Activated CD4-positive, alpha-beta T cell treated with anti-CD3 and anti-CD28 coated beads, Interleukin-2, amount 50 U/mL, for 1 hour (primary cell): Measurements from ENCODE around the gene INPP5A.

ENCODE experiments used
- DNase-seq: peaks from one replicate; pipeline ENCODE4 v3.0.0-alpha.2; 2020

INPP5A gene

GRCh38 chr10:132519382-132520176 lies 18.0 kb upstream of the INPP5A start:
- DNase-seq = no peak

- no peak for DNase-seq
Measured at GRCh38 chr10:132520177-132520811, 17.3 kb upstream of the INPP5A start.

DNA sequence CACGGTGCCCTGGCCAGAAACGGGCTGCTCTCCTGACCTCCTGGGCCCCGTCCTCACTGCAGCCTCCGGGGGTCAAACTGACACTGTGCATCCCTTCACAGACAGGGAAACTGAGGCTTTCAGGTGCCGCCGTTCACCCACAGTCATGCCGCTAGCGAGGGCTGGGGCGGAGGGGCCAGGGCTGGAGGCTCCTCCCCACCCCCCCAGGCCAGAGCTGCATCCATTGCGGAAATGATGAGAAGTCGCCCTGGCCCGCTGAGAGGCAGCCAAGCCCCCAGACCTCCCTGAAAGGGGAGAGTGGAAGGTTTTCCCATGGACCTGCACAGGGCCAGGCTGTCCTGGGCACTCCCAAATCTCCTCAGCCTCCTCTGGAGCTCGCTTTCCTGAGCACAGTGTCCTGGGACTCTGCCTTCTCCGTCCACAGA lies 16.5 kb upstream of the INPP5A start:
- DNase-seq = no peak

GRCh38 chr10:132521466-132522102 lies 16.0 kb upstream of the INPP5A start:
- no peak for DNase-seq

GRCh38 chr10:132522521-132523411 lies 14.8 kb upstream of the INPP5A start:
- no peak for DNase-seq

DNA sequence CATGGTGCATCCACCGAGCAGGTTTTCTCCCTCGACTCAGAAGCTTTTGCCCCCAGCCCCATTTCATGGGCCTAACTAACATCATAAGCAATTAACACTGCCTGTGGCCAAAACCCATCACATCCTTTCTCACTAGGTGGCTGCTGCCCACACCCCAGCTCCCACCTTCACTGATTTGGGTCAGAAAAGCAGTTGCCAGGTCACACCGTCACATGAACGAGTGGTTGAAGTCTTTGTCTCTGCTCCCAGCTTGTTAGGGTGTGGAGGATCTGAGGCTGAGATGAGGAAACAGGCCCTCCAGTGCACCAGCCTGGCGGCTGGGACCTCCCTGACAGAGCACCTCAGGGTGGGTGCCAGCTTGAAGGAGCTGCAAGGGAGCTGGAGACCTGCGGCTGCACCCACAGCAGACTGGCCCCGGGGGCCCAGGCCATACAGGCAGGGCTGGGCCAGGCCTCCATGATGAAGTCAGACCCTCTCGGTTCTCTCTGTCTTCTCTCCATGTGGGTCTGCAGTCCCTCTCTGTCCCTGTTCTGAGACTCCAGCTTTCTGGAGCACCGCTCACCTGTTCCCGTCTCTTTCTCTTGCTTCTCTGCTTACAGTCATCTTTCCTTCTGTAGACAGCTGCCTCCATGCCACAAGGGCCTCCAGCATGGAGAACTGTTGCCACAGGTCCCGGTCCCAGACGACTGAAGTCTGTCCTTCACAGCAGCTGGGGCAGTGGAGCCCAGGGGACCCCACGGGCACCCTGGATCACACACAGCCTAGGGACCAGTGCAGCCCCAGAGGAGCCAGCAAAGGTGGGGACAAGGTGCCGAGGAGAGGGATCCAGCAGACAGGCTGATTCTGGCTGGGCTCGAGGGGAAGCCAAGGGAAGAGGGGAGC lies 13.8 kb upstream of the INPP5A start:
- no peak for DNase-seq

- no peak for DNase-seq
Measured at GRCh38 chr10:132524443-132525285, 12.9 kb upstream of the INPP5A start.

GRCh38 chr10:132526676-132527075 lies 10.9 kb upstream of the INPP5A start:
- DNase-seq = no peak

- no peak for DNase-seq
Measured at GRCh38 chr10:132527339-132528063, 10.1 kb upstream of the INPP5A start.

DNA sequence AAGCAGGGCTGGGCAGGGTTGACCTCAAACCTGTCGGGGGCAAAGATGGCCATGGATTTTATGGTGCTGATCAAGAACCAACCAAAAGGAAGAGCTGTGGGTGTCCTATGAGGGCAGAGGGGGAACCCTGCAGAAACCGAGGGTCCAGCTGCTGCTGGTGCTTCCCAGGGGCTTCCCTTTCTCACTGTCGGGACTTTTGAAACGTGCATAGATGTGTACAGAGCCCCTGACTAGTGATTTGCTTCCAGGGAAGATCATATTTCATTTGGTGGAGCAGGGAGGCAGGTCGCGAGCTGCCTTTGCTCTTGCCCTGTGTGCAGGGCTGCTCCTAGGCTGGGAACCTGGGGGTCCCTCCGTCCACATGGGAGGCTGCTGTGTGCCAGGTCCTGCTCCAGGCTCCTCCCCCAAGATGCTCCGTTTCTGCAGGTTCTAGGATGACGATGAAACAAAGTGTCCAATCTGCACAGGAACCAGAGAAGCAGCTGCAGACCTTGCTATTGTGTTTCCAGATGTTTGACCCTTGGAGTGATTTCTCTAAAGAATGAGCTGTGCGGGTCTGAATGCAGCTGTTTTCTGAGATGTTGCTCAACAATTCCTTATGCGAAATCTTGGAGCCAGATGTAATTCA lies 9.4 kb upstream of the INPP5A start:
- no peak for DNase-seq

DNA sequence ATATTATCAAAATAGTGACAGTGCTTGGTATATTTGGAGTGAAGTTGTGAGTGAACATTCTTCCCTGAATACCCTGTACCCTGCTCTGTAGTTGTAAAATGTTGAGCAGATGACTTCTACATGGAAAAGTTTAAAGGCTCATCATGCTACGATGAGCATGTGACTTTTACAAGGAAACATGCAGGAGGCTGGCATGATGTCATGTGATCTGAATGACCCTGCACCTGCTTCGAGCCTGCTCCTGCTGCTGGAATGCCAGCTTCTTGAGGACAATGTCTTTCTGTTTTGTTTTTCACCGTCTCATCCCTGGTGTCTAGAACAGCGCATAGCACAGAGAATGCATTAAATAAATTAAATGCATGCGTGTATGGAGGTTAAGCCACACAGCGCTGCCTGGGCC lies 5.4 kb upstream of the INPP5A start:
- no peak for DNase-seq

GRCh38 chr10:132532749-132533560 lies 4.6 kb upstream of the INPP5A start:
- no peak for DNase-seq

DNA sequence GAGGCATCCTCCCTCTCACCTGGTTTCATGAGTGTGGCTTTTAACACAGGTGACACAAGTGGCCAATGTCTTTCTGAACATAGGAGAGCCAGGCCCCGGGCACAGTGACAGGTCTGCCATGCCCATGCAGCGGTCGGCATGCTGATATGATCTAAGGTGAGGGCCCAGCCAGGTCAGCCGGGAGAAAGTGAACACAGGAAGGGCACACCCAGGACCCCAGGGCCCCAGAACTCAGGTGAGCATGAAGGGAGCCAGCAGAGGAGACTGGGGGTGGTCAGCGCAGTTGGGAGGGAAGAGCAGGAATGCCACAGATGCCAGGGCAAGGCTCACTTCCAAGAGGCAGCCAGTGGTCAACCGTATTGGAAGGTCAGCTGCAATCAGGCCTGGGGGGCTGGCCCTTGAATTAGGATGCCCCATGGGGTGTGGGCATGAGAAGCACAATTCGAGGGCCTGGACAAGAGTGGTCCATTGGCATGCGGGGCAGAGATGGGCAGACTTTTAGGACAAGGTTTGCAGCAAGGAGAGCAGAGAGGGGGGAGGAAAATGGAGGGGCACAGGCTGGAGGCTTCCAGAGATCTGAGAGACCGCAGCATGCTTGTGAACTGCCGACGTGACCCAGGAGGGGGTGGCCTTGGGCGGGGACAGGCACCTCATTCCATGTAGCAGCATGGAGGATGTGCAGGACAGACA lies 3.9 kb upstream of the INPP5A start:
- DNase-seq = no peak

DNA sequence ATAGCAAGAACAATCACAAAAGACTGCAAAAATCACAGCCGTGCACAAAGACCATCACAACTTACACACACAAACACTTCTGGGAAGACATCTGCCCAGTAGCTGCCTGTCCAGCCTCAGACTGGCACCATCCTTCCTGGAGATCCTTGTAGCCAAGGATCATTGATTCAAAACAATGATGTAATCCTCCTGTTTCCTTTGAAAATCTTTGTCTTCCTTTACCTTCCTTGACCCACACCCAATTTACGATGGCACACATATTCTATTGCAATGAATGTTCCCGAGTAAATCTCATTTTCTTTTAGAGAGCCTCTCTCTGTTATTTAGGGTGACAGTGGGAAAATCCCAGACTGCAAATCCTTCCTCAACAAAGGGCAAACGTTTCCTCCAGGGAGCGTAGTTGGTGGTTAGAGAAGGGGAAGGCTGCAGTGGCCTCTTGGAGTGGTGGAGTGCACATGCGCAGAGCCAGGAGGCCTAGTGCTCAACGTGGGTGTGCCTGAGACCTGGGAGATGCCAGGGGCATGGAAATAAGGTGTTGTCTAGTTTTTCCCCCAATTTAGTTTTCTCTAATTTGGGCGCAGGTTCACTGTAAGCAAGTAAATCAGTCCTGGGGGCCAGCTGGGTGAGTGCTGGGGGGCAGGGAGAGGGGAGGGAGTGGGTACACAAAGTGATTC lies 3.1 kb upstream of the INPP5A start:
- DNase-seq = no peak

- DNase-seq = no peak
Measured at GRCh38 chr10:132535065-132535651, 2.4 kb upstream of the INPP5A start.

GRCh38 chr10:132536241-132536876 lies 1.2 kb upstream of the INPP5A start:
- DNase-seq = no peak
